ENCODE data around the gene ECE2.

- TF ChIP-seq CTCF (IDR thresholded peaks at IDR 0.05) (no peak), RXRA (IDR thresholded peaks at IDR 0.05; ENCODE audit: borderline replicate concordance, low read depth) (no peak), RAD21 (IDR thresholded peaks at IDR 0.05; ENCODE audit: low read length) (no peak), FOXM1 (IDR thresholded peaks at IDR 0.05; ENCODE audit: low read depth) (no peak), FOXJ3 (CRISPR knock-in tag; IDR thresholded peaks at IDR 0.05) (no peak), TAF1 (IDR thresholded peaks at IDR 0.05; ENCODE audit: borderline replicate concordance, low read depth, low read length) (no peak), PBX3 (IDR thresholded peaks at IDR 0.05) (no peak), EZH2phosphoT487 (IDR thresholded peaks at IDR 0.05; ENCODE audit: borderline replicate concordance, low read depth) (no peak), RCOR1 (IDR thresholded peaks at IDR 0.05; ENCODE audit: low read length) (no peak), NRF1 (IDR thresholded peaks at IDR 0.05; ENCODE audit: low read depth, low read length) (no peak), POLR2AphosphoS5 (IDR thresholded peaks at IDR 0.05; ENCODE audit: low read depth, low read length) (no peak; the same call in 1 of the 2 replicates), YY1 (IDR thresholded peaks at IDR 0.05; ENCODE audit: low read depth) (no peak), EP300 (IDR thresholded peaks at IDR 0.05; ENCODE audit: borderline replicate concordance in 1 of 2, low read depth in 1 of 2, low read length in 1 of 2) (no peak)
Observed at GRCh38 chr3:184240384-184241140, 35.3 kb upstream of the ECE2 start.

Data from SK-N-SH (cell line).